CD4-positive, alpha-beta T cell (primary cell): ENCODE measurements around the gene CHKB. TPM values are rescaled to one million over a fixed set of nuclear protein-coding genes. Genes with fewer than 3 reads are reported as not detected.
"Not testable (repeated sequence)": the region's sequence is repeated elsewhere in the genome, so short reads cannot be mapped to it uniquely, and the experiment has no call there.

ENCODE experiments used
- ATAC-seq: fragments of 200-7000 bp; cut with Tn5 transposase; one replicate; pipeline ENCODE4 v1.10.0; 2022; ENCODE audit warnings: mild to moderate bottlenecking; ENCODE audit not compliant: poor library complexity
- CTCF ChIA-PET: fragments of 350-600 bp; sonication (Branson Sonifier 250); formaldehyde crosslinking; loops from one replicate; lab custom pipeline; 2021; ENCODE audit warnings: antibody characterized with exemption, inconsistent platforms; lab: Charles Lee
- POLR2A ChIA-PET: fragments of 350-600 bp; sonication (Branson Sonifier 250); formaldehyde crosslinking; loops from one replicate; lab custom pipeline; 2021; ENCODE audit warnings: antibody characterized with exemption, inconsistent platforms; lab: Charles Lee
- DNase-seq, 14 experiments: peaks; one replicate each; pipeline ENCODE4 v3.0.0-alpha.2; 2013 to 2020; ENCODE audit warnings: mixed read lengths in 2 of 14
- H3K27ac ChIP-seq, 2 donors: one replicate each; pipeline versions ENCODE4 v1.5.1 to v1.7.0; 2013; ENCODE audit warnings: low read length in 2 of 2, low read depth in 1 of 2, mild to moderate bottlenecking in 1 of 2
- H3K27me3 ChIP-seq, 2 experiments: 1 replicate in 1 of 2; 2 replicates in 1 of 2; pipeline versions ENCODE4 v1.6.1 to v1.7.0; 2013; ENCODE audit warnings: low read length in 2 of 2, control low read depth in 1 of 2, mild to moderate bottlenecking in 1 of 2, moderate library complexity in 1 of 2; ENCODE audit not compliant: insufficient read depth in 2 of 2, control insufficient read depth in 1 of 2
- H3K36me3 ChIP-seq: one replicate; pipeline ENCODE4 v1.6.1; 2013; ENCODE audit warnings: low read length, control low read depth; ENCODE audit not compliant: insufficient read depth
- H3K4me1 ChIP-seq: one replicate; pipeline ENCODE4 v1.6.1; 2013; ENCODE audit warnings: low read length, control low read depth; ENCODE audit not compliant: insufficient read depth
- H3K4me3 ChIP-seq: one replicate; pipeline ENCODE4 v1.5.1; 2013; ENCODE audit warnings: mild to moderate bottlenecking, low read length, moderate library complexity
- H3K9me3 ChIP-seq, 2 experiments: 1 replicate in 1 of 2; 2 replicates in 1 of 2; pipeline versions ENCODE4 v1.6.1 to v1.7.0; 2013; ENCODE audit warnings: low read length in 2 of 2, mild to moderate bottlenecking in 2 of 2, control low read depth in 1 of 2, moderate library complexity in 1 of 2; ENCODE audit not compliant: control insufficient read depth in 1 of 2, insufficient read depth in 1 of 2
- H3K27ac Mint-ChIP-seq: one replicate; pipeline ENCODE4 v1.8.0; 2020; ENCODE audit warnings: mixed read lengths
- H3K27me3 Mint-ChIP-seq: one replicate; pipeline ENCODE4 v1.8.0; 2021; ENCODE audit warnings: mixed read lengths
- H3K36me3 Mint-ChIP-seq: one replicate; pipeline ENCODE4 v1.8.0; 2021; ENCODE audit warnings: low read depth, mixed read lengths
- H3K4me1 Mint-ChIP-seq: one replicate; pipeline ENCODE4 v1.8.0; 2021; ENCODE audit warnings: low read depth, mixed read lengths
- H3K4me3 Mint-ChIP-seq: one replicate; pipeline ENCODE4 v1.8.0; 2020; ENCODE audit warnings: mild to moderate bottlenecking, mixed read lengths
- H3K9me3 Mint-ChIP-seq: one replicate; pipeline ENCODE4 v1.8.0; 2020; ENCODE audit warnings: mixed read lengths
- intact Hi-C, 2 experiments: fragments of 100-400 bp; cut with DNase I in 1 of 2; cut with micrococcal nuclease in 1 of 2; formaldehyde crosslinking; loops; one replicate each; pipeline versions ENCODE4 v1.15.1 to v1.9.0; 2023 to 2025; cut with DNase I, micrococcal nuclease
- total RNA-seq, 174 experiments: library from RNA in 2 of 174; stranded (reverse) in 2 of 174; gene quantifications; one replicate each; pipeline ENCODE4 v1.2.3 and lab custom pipeline; 2021 to 2026
- TF ChIP-seq, protein P1 (sequence below): fragments of 200-600 bp; IDR thresholded peaks from one replicate; pipeline ENCODE4 v1.8.0; 2022; ENCODE audit warnings: antibody characterized with exemption, mild to moderate bottlenecking

CHKB gene
- total RNA-seq, 2 experiments from 2014 or later: 152 to 156 TPM

GRCh38 chr22:50544746-50545253 is 37.8 kb downstream of the CHKB start:
- Mint-ChIP-seq H3K4me1 (peaks cover 40% of the 10 kb centered on the region), H3K27me3 (no peaks in the 10 kb centered on the region), H3K4me3 (peak overlapping the region; percentile 74), H3K27ac (peak overlapping the region; percentile 83), H3K36me3 (no peaks in the 10 kb centered on the region), H3K9me3 (no peaks in the 10 kb centered on the region)
- H3K27ac ChIP-seq: peak overlapping the region; percentile 27 to 44
- peaks cover 65% of the 10 kb centered on the region for H3K4me1 ChIP-seq
- peak overlapping the region; percentile 41 for H3K4me3 ChIP-seq
- ATAC-seq: no peak
- peak in 4 of 14 experiments; percentile 47 to 73 (median 53) for DNase-seq
- no peaks in the 10 kb centered on the region for H3K27me3 ChIP-seq
- intact Hi-C loops: loop anchor here (2.0 to 5.0 kb wide), 4 partner anchors 14 to 76 kb away; partner anchors contain the start of genes CHKB (in 1 of the 2), SYCE3 (in 1 of the 2) and TYMP (in 1 of the 2)
- no peaks in the 10 kb centered on the region for H3K9me3 ChIP-seq
- ChIA-PET POLR2A (interaction anchor here (0.7 to 3.0 kb wide), 9 partner anchors 10 to 609 kb away, joined by 3 to 37 read pairs (median 7); partner anchors contain the start of genes CHKB, LMF2, NCAPH2 and SCO2), CTCF (interaction anchor here (0.5 to 3.0 kb wide), 4 partner anchors 12 to 71 kb away, joined by 3 to 22 read pairs (median 10); partner anchors contain the start of genes SCO2 and SYCE3)
- TF ChIP-seq, protein P1, sequence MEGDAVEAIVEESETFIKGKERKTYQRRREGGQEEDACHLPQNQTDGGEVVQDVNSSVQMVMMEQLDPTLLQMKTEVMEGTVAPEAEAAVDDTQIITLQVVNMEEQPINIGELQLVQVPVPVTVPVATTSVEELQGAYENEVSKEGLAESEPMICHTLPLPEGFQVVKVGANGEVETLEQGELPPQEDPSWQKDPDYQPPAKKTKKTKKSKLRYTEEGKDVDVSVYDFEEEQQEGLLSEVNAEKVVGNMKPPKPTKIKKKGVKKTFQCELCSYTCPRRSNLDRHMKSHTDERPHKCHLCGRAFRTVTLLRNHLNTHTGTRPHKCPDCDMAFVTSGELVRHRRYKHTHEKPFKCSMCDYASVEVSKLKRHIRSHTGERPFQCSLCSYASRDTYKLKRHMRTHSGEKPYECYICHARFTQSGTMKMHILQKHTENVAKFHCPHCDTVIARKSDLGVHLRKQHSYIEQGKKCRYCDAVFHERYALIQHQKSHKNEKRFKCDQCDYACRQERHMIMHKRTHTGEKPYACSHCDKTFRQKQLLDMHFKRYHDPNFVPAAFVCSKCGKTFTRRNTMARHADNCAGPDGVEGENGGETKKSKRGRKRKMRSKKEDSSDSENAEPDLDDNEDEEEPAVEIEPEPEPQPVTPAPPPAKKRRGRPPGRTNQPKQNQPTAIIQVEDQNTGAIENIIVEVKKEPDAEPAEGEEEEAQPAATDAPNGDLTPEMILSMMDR: no peak
- no peaks in the 10 kb centered on the region for H3K36me3 ChIP-seq

- H3K27me3 Mint-ChIP-seq: no peaks in the 10 kb centered on the region
- TF ChIP-seq, protein P1: peak; percentile 67
- Histone ChIP-seq H3K27ac (peak overlapping the region; percentile 27 to 44), H3K27me3 (no peaks in the 10 kb centered on the region), H3K4me3 (peak overlapping the region; percentile 41), H3K36me3 (no peaks in the 10 kb centered on the region), H3K9me3 (no peaks in the 10 kb centered on the region), H3K4me1 (peaks cover 63% of the 10 kb centered on the region)
- ChIA-PET CTCF (interaction anchor here (2.7 to 3.0 kb wide), 2 partner anchors 18 to 19 kb away, joined by 17 to 22 read pairs; partner anchors contain the start of genes SCO2 and SYCE3), POLR2A (interaction anchor here (0.7 to 3.0 kb wide), 8 partner anchors 13 to 608 kb away, joined by 3 to 37 read pairs (median 8); partner anchors contain the start of genes CHKB, LMF2, NCAPH2 and SCO2)
- no peaks in the 10 kb centered on the region for H3K9me3 Mint-ChIP-seq
- H3K4me1 Mint-ChIP-seq: peaks cover 45% of the 10 kb centered on the region
- ATAC-seq (peak; percentile 48), DNase-seq (peak; percentile 62 to 91 (median 80))
- peak overlapping the region; percentile 83 for H3K27ac Mint-ChIP-seq
- H3K36me3 Mint-ChIP-seq: no peaks in the 10 kb centered on the region
- intact Hi-C loops: loop anchor here (2.0 kb wide), 3 partner anchors 13 to 77 kb away; partner anchors contain the start of genes SYCE3 (in 1 of the 2) and TYMP (in 1 of the 2)
- peak overlapping the region; percentile 74 for H3K4me3 Mint-ChIP-seq
Measured at GRCh38 chr22:50544078-50544745, 38.4 kb downstream of the CHKB start.

DNA sequence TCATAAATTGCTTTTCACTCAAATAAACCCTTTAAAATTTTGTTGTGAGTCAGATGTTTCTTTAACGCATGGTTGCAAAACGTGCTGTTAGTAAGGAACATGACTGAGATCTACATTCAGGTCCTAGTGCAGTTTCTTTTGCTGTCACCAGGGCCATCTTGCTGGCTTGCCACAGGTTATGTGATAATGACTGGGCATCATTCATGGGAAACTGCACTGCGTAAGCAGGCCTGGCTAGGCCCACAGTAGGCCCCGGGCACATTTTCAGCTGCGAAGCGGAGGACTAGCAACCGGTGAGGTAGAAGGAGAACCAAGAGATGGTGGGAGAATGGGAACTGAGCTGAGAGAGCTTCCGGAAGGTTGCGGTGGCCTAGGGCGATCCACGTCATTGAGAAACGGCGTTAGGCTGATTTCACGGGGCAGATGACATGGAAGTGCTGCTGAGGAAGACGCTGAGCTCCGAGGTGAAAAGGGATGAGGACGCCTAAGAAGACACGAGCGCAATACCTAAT is 40.2 kb downstream of the CHKB start:
- Mint-ChIP-seq H3K27me3 (no peaks in the 10 kb centered on the region), H3K4me1 (peaks cover 48% of the 10 kb centered on the region), H3K9me3 (no peaks in the 10 kb centered on the region), H3K36me3 (no peaks in the 10 kb centered on the region), H3K27ac (peak overlapping the region; percentile 99), H3K4me3 (peak overlapping the region; percentile 76)
- POLR2A ChIA-PET: interaction anchor here (1.0 to 10.0 kb wide), 5 partner anchors 11 to 86 kb away, joined by 3 to 258 read pairs (median 5); partner anchors contain the start of genes ARSA, SCO2 and TYMP
- peak overlapping the region in 1 of 2 donors; percentile 27 for H3K27ac ChIP-seq
- DNase-seq (peak in 2 of 14 experiments; percentile 61 to 73), ATAC-seq (no peak)
- no peaks in the 10 kb centered on the region for H3K27me3 ChIP-seq
- H3K36me3 ChIP-seq: no peaks in the 10 kb centered on the region
- CTCF ChIA-PET: interaction anchor here (1.4 to 1.7 kb wide), 2 partner anchors 17 to 21 kb away, joined by 4 to 8 read pairs; partner anchors contain the start of genes SCO2 and SYCE3
- H3K9me3 ChIP-seq: no peaks in the 10 kb centered on the region
- TF ChIP-seq, protein P1: no peak
- H3K4me1 ChIP-seq: peaks cover 64% of the 10 kb centered on the region
- intact Hi-C loops: no loop called here
- no peak overlapping the region for H3K4me3 ChIP-seq

DNA sequence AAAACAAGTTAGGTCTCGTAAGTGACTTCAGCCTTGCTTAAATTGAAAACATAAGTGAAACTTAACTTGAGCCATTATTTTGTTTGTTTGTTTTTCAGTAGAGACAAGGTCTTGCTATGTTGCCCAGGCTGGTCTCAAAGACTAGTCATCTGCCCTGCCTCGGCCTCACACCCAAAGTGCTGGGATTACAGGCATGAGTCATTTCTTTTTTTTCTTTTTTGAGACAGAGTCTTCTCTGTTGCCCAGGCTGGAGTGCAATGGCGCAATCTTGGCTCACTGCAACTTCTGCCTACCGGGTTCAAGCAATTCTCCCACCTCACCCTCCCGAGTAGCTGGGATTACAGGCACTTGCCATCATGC is 41.0 kb downstream of the CHKB start:
- Mint-ChIP-seq H3K27ac (peak overlapping the region; percentile 99), H3K4me1 (peaks cover 48% of the 10 kb centered on the region)
- H3K4me1 ChIP-seq: peaks cover 62% of the 10 kb centered on the region
- H3K27me3 Mint-ChIP-seq, H3K9me3 Mint-ChIP-seq, H3K4me3 ChIP-seq, H3K9me3 ChIP-seq, ATAC-seq, H3K4me3 Mint-ChIP-seq, H3K27me3 ChIP-seq, H3K36me3 Mint-ChIP-seq, intact Hi-C loops, H3K36me3 ChIP-seq: not testable (repeated sequence)
- ChIA-PET CTCF (interaction anchor here (1.4 to 3.2 kb wide), 3 partner anchors 15 to 21 kb away, joined by 4 to 66 read pairs (median 8); partner anchors contain the start of genes SCO2 and SYCE3), POLR2A (interaction anchor here (1.0 to 10.0 kb wide), 5 partner anchors 10 to 86 kb away, joined by 3 to 258 read pairs (median 5); partner anchors contain the start of genes ARSA, LMF2, NCAPH2 and SCO2)
- peak in 2 of 14 experiments; percentile 61 to 74 for DNase-seq
- peak overlapping the region in 1 of 2 donors; percentile 14 for H3K27ac ChIP-seq
